HEK293 (cell line): Measurements from ENCODE around the gene RAPGEF5.

ENCODE experiments used
- CTCF ChIA-PET: fragments of 350-600 bp; formaldehyde crosslinking; extraction: SDS; loops from one replicate; lab custom pipeline; 2021; ENCODE audit warnings: antibody characterized with exemption; lab: Yijun Ruan, JAX
- POLR2A ChIA-PET: fragments of 300-600 bp; formaldehyde crosslinking; extraction: SDS; loops from one replicate; lab custom pipeline; 2020; ENCODE audit warnings: antibody characterized with exemption, inconsistent platforms; lab: Yijun Ruan, JAX
- H3K27ac ChIP-seq: fragments of 200-500 bp; sonication (Bioruptor generic); 2 replicates; pipeline ENCODE4 v1.5.1; 2014; ENCODE audit warnings: low read depth, low read length, control low read depth, inconsistent platforms; ENCODE audit errors: extremely low read depth
- H3K36me3 ChIP-seq, 2 experiments: fragments of 200-500 bp in 1 of 2; sonication (Bioruptor generic) in 1 of 2; 1 replicate in 1 of 2; 2 replicates in 1 of 2; pipeline ENCODE4 v1.5.1; 2014 to 2017; ENCODE audit warnings: inconsistent platforms in 2 of 2, low read length in 2 of 2; ENCODE audit not compliant: control insufficient read depth in 2 of 2, insufficient read depth in 1 of 2
- H3K4me1 ChIP-seq: fragments of 200-500 bp; sonication (Bioruptor generic); 2 replicates; pipeline ENCODE4 v1.5.1; 2014; ENCODE audit warnings: mild to moderate bottlenecking, low read length, inconsistent platforms; ENCODE audit not compliant: control insufficient read depth, insufficient read depth
- H3K4me3 ChIP-seq: 2 replicates; pipeline ENCODE4 v1.5.1; 2011; ENCODE audit warnings: low read depth, mild to moderate bottlenecking, control low read depth, low read length, moderate library complexity
- H3K9me3 ChIP-seq: fragments of 200-500 bp; sonication (Bioruptor generic); 2 replicates; pipeline ENCODE4 v1.5.1; 2014; ENCODE audit warnings: low read depth, low read length, inconsistent platforms; ENCODE audit not compliant: control insufficient read depth, insufficient read depth
- GLI4 ChIP-seq: fragments of 450-650 bp; formaldehyde crosslinking; IDR thresholded peaks from 2 replicates; pipeline ENCODE4 v1.5.1; 2016; ENCODE audit warnings: missing biosample characterization, missing genetic modification characterization
- IKZF3 ChIP-seq: fragments of 450-650 bp; IDR thresholded peaks from 2 replicates; pipeline ENCODE4 v1.5.0; 2018; ENCODE audit warnings: missing biosample characterization, mild to moderate bottlenecking, missing genetic modification characterization, moderate library complexity
- PRDM10 ChIP-seq: fragments of 450-650 bp; formaldehyde crosslinking; IDR thresholded peaks from 2 replicates; pipeline ENCODE4 v1.5.1; 2016; ENCODE audit warnings: missing biosample characterization, missing genetic modification characterization
- PRDM6 ChIP-seq: fragments of 450-650 bp; formaldehyde crosslinking; IDR thresholded peaks from 2 replicates; pipeline ENCODE4 v1.5.1; 2017; ENCODE audit warnings: missing biosample characterization, missing genetic modification characterization
- SCRT1 ChIP-seq: fragments of 450-650 bp; formaldehyde crosslinking; IDR thresholded peaks from 2 replicates; pipeline ENCODE4 v1.5.1; 2016; ENCODE audit warnings: missing biosample characterization, missing genetic modification characterization, borderline replicate concordance
- TSHZ1 ChIP-seq: fragments of 450-650 bp; formaldehyde crosslinking; IDR thresholded peaks from 2 replicates; pipeline ENCODE4 v1.5.1; 2016; ENCODE audit warnings: missing biosample characterization, missing genetic modification characterization, borderline replicate concordance
- ZBTB8A ChIP-seq: fragments of 450-650 bp; formaldehyde crosslinking; IDR thresholded peaks from 2 replicates; pipeline ENCODE4 v1.5.1; 2016; ENCODE audit warnings: missing biosample characterization, missing genetic modification characterization
- ZNF140 ChIP-seq: fragments of 450-650 bp; formaldehyde crosslinking; IDR thresholded peaks from 2 replicates; pipeline ENCODE4 v1.5.1; 2016; ENCODE audit warnings: missing biosample characterization, missing genetic modification characterization
- ZNF211 ChIP-seq: fragments of 450-650 bp; formaldehyde crosslinking; IDR thresholded peaks from 2 replicates; pipeline ENCODE4 v1.5.1; 2016; ENCODE audit warnings: low read depth, missing biosample characterization, missing genetic modification characterization
- ZNF248 ChIP-seq: fragments of 450-650 bp; formaldehyde crosslinking; IDR thresholded peaks from 2 replicates; pipeline ENCODE4 v1.5.1; 2017; ENCODE audit warnings: missing biosample characterization, missing genetic modification characterization
- ZNF280C ChIP-seq: fragments of 450-650 bp; formaldehyde crosslinking; IDR thresholded peaks from 2 replicates; pipeline ENCODE4 v1.5.1; 2016; ENCODE audit warnings: missing biosample characterization, missing genetic modification characterization
- ZNF354C ChIP-seq: fragments of 450-650 bp; formaldehyde crosslinking; IDR thresholded peaks from 2 replicates; pipeline ENCODE4 v1.5.1; 2016; ENCODE audit warnings: missing biosample characterization, missing genetic modification characterization, low read depth, borderline replicate concordance
- ZNF398 ChIP-seq: fragments of 450-650 bp; formaldehyde crosslinking; IDR thresholded peaks from 2 replicates; pipeline ENCODE4 v1.5.1; 2017; ENCODE audit warnings: missing biosample characterization, missing genetic modification characterization
- ZNF596 ChIP-seq: fragments of 450-650 bp; IDR thresholded peaks from 2 replicates; pipeline ENCODE4 v1.5.0; 2018; ENCODE audit warnings: missing biosample characterization, mild to moderate bottlenecking, missing genetic modification characterization, moderate library complexity
- ZNF623 ChIP-seq: fragments of 450-650 bp; formaldehyde crosslinking; IDR thresholded peaks from 2 replicates; pipeline ENCODE4 v1.5.1; 2016; ENCODE audit warnings: missing biosample characterization, missing genetic modification characterization
- ZNF664 ChIP-seq: fragments of 450-650 bp; formaldehyde crosslinking; IDR thresholded peaks from 2 replicates; pipeline ENCODE4 v1.5.1; 2016; ENCODE audit warnings: missing biosample characterization, missing genetic modification characterization
- ZNF785 ChIP-seq: fragments of 450-650 bp; formaldehyde crosslinking; IDR thresholded peaks from 2 replicates; pipeline ENCODE4 v1.5.1; 2016; ENCODE audit warnings: missing biosample characterization, missing genetic modification characterization

The RAPGEF5 gene

GRCh38 chr7:22395222-22395621, 38.3 kb upstream of the RAPGEF5 start (continued):
- TF ChIP-seq TSHZ1 (tag by site-specific recombination): no peak
- TF ChIP-seq, all 188 proteins: peak for 0

- H3K4me3 ChIP-seq: no peak overlapping the region
- no peak overlapping the region for H3K27ac ChIP-seq
- POLR2A ChIA-PET: no interaction called here
- H3K9me3 ChIP-seq: no peaks in the 10 kb centered on the region
- no peak for TF ChIP-seq ZNF354C (tag by site-specific recombination)
- no peak for TF ChIP-seq PRDM10 (tag by site-specific recombination)
- TF ChIP-seq ZNF248 (tag by site-specific recombination): no peak
- no peak for TF ChIP-seq ZNF140 (tag by site-specific recombination)
- no peak for TF ChIP-seq SCRT1
- TF ChIP-seq PRDM6 (tag by site-specific recombination): no peak
- no peak for TF ChIP-seq ZBTB8A (tag by site-specific recombination)
- TF ChIP-seq ZNF664 (tag by site-specific recombination): no peak
- no peak for TF ChIP-seq ZNF623 (tag by site-specific recombination)
- TF ChIP-seq ZNF211 (tag by site-specific recombination): no peak
- no peak for TF ChIP-seq IKZF3 (tag by site-specific recombination)
- TF ChIP-seq GLI4 (tag by site-specific recombination): no peak
- no peak for TF ChIP-seq ZNF785 (tag by site-specific recombination)
- no peak for TF ChIP-seq ZNF398
- TF ChIP-seq ZNF280C (tag by site-specific recombination): no peak
- TF ChIP-seq ZNF596 (tag by site-specific recombination): no peak
- TF ChIP-seq, all 188 proteins: peak for 0
- CTCF ChIA-PET: no interaction called here
- Histone ChIP-seq H3K4me1 (0 out of 2 replicates have a peak, but pooled peaks cover 4% of the 10 kb centered on the region), H3K36me3 (no peaks in the 10 kb centered on the region)
Measured at GRCh38 chr7:22394739-22395138, 37.8 kb upstream of the RAPGEF5 start.
